GM23338 (cell line): ENCODE measurements around the gene TRIM37. TPM values are rescaled to one million over a fixed set of nuclear protein-coding genes. Genes with fewer than 3 reads are reported as not detected.

Experiments
- ATAC-seq: fragments of 200-7000 bp; cut with Tn5 transposase; 3 replicates; pipeline ENCODE4 v1.9.1; 2020
- DNase-seq: peaks from one replicate; pipeline ENCODE4 v3.0.0-alpha.2; 2015; ENCODE audit warnings: low spot score
- H2AFZ ChIP-seq: fragments of 200-600 bp; sonication (generic); 2 replicates; pipeline ENCODE4 v1.8.0; 2016; ENCODE audit warnings: antibody characterized with exemption, mild to moderate bottlenecking, moderate library complexity
- H3F3A ChIP-seq: fragments of 200-600 bp; sonication (generic); replicated peaks from 2 replicates; pipeline ENCODE4 v1.8.0; 2017; ENCODE audit warnings: antibody characterized with exemption, mixed run types, low read depth
- H3K27ac ChIP-seq: fragments of 200-600 bp; sonication (generic); 2 replicates; pipeline ENCODE4 v1.6.1; 2016; ENCODE audit warnings: low read depth
- H3K27me3 ChIP-seq: fragments of 200-600 bp; sonication (generic); 2 replicates; pipeline ENCODE4 v1.8.0; 2016; ENCODE audit warnings: mild to moderate bottlenecking, mixed run types, moderate library complexity; ENCODE audit not compliant: insufficient read depth
- H3K36me3 ChIP-seq: fragments of 200-600 bp; sonication (generic); 2 replicates; pipeline ENCODE4 v1.8.0; 2016; ENCODE audit warnings: mild to moderate bottlenecking; ENCODE audit not compliant: insufficient read depth
- H3K4me1 ChIP-seq: fragments of 200-600 bp; sonication (generic); 2 replicates; pipeline ENCODE4 v1.8.0; 2016; ENCODE audit warnings: mild to moderate bottlenecking, moderate library complexity; ENCODE audit not compliant: insufficient read depth
- H3K4me2 ChIP-seq: fragments of 200-600 bp; sonication (generic); 2 replicates; pipeline ENCODE4 v1.7.1; 2017; ENCODE audit warnings: mixed run types
- H3K4me3 ChIP-seq: fragments of 200-600 bp; sonication (generic); 2 replicates; pipeline ENCODE4 v1.6.1; 2016; ENCODE audit warnings: mixed run types
- H3K79me2 ChIP-seq: fragments of 200-600 bp; sonication (generic); replicated peaks from 2 replicates; pipeline ENCODE4 v1.8.0; 2017; ENCODE audit warnings: mild to moderate bottlenecking; ENCODE audit not compliant: insufficient read depth
- H3K9me2 ChIP-seq: fragments of 200-600 bp; sonication (generic); 2 replicates; pipeline ENCODE4 v1.8.0; 2017; ENCODE audit not compliant: insufficient read depth
- H4K20me1 ChIP-seq: fragments of 200-600 bp; sonication (generic); replicated peaks from 2 replicates; pipeline ENCODE4 v1.8.0; 2017; ENCODE audit warnings: mild to moderate bottlenecking; ENCODE audit not compliant: insufficient read depth
- H3K27ac Mint-ChIP-seq: 2 replicates; pipeline ENCODE4 v1.8.0; 2020; ENCODE audit warnings: inconsistent platforms, mild to moderate bottlenecking, moderate library complexity, mixed read lengths
- H3K27me3 Mint-ChIP-seq: 3 replicates; pipeline ENCODE4 v1.8.0; 2022; ENCODE audit warnings: low read depth, mild to moderate bottlenecking, moderate library complexity, mixed read lengths, inconsistent platforms; ENCODE audit not compliant: insufficient read depth, poor library complexity
- H3K36me3 Mint-ChIP-seq: 3 replicates; pipeline ENCODE4 v1.8.0; 2021; ENCODE audit warnings: low read depth, mild to moderate bottlenecking, inconsistent platforms, moderate library complexity, mixed read lengths
- H3K4me1 Mint-ChIP-seq: 3 replicates; pipeline ENCODE4 v1.8.0; 2020; ENCODE audit warnings: mild to moderate bottlenecking, inconsistent platforms, mixed read lengths
- H3K4me3 Mint-ChIP-seq: 3 replicates; pipeline ENCODE4 v1.8.0; 2021; ENCODE audit warnings: moderate library complexity, mild to moderate bottlenecking, inconsistent platforms, mixed read lengths
- H3K9me3 Mint-ChIP-seq: 3 replicates; pipeline ENCODE4 v1.8.0; 2020; ENCODE audit warnings: moderate library complexity, mild to moderate bottlenecking, inconsistent platforms, mixed read lengths
- CREB1 ChIP-seq: fragments of 250-450 bp; sonication (Bioruptor Pico); IDR thresholded peaks from 2 replicates; pipeline ENCODE4 v1.5.0; 2020; ENCODE audit warnings: low read depth, mild to moderate bottlenecking, moderate library complexity
- EZH2 ChIP-seq: fragments of 200-600 bp; sonication (generic); IDR thresholded peaks from one replicate; pipeline ENCODE4 v1.8.0; 2017; ENCODE audit warnings: antibody characterized with exemption, mild to moderate bottlenecking, low read depth; ENCODE audit not compliant: unreplicated experiment
- EZH2phosphoT487 ChIP-seq: fragments of 200-600 bp; sonication (generic); IDR thresholded peaks from one replicate; pipeline ENCODE4 v1.8.1; 2018; ENCODE audit warnings: antibody characterized with exemption; ENCODE audit not compliant: unreplicated experiment
- JUNB ChIP-seq: IDR thresholded peaks from one replicate; pipeline ENCODE4 v1.6.1; 2016; ENCODE audit warnings: antibody characterized with exemption; ENCODE audit not compliant: unreplicated experiment
- NANOG ChIP-seq: IDR thresholded peaks from 2 replicates; pipeline ENCODE4 v1.6.1; 2016; ENCODE audit warnings: antibody characterized with exemption, borderline replicate concordance
- POLR2AphosphoS5 ChIP-seq: IDR thresholded peaks from 2 replicates; pipeline ENCODE4 v1.6.1; 2016; ENCODE audit warnings: antibody characterized with exemption, low read depth
- STAT1 ChIP-seq: IDR thresholded peaks from one replicate; pipeline ENCODE4 v1.6.1; 2016; ENCODE audit warnings: antibody characterized with exemption; ENCODE audit not compliant: unreplicated experiment
- ZNF114 ChIP-seq: fragments of 250-450 bp; sonication (Bioruptor Pico); IDR thresholded peaks from 2 replicates; pipeline ENCODE4 v1.5.0; 2020; ENCODE audit warnings: mild to moderate bottlenecking, moderate library complexity
- ZNF331 ChIP-seq: fragments of 250-450 bp; sonication (Bioruptor Pico); IDR thresholded peaks from 2 replicates; pipeline ENCODE4 v1.5.0; 2020; ENCODE audit warnings: low read depth, mild to moderate bottlenecking, moderate library complexity
- polyA plus RNA-seq: library from polyadenylated mRNA; unstranded; fragments of >200 nt; fragmentation: Nextera tagmentation; extraction: Ambion mirVana; gene quantifications from 2 replicates; pipeline ENCODE4 v1.2.1, GENCODE V29; 2016
- total RNA-seq: library from RNA; depleted of rRNA; stranded (reverse); fragments of >200 nt; shearing (Covaris generic); gene quantifications from 2 replicates; pipeline ENCODE4 v1.2.3, GENCODE V29; 2014
- TF ChIP-seq, protein P1 (sequence below): IDR thresholded peaks from 2 replicates; pipeline ENCODE4 v1.6.1; 2016; ENCODE audit warnings: antibody characterized with exemption
- TF ChIP-seq, protein P2 (sequence below): fragments of 250-450 bp; sonication (Bioruptor Pico); IDR thresholded peaks from 2 replicates; pipeline ENCODE4 v1.5.0; 2020; ENCODE audit warnings: mild to moderate bottlenecking, moderate library complexity
- TF ChIP-seq, protein P3 (sequence below), 2 experiments: fragments of 200-600 bp in 1 of 2; sonication (generic) in 1 of 2; conservative IDR thresholded peaks; 2 replicates each; pipeline versions ENCODE4 v1.5.1 to v1.6.1; 2016 to 2017; ENCODE audit warnings: antibody characterized with exemption in 2 of 2, low read depth in 2 of 2, mild to moderate bottlenecking in 2 of 2, moderate library complexity in 1 of 2
- TF ChIP-seq, protein P4 (sequence below): IDR thresholded peaks from one replicate; pipeline ENCODE4 v1.6.1; 2018; ENCODE audit warnings: antibody characterized with exemption; ENCODE audit not compliant: unreplicated experiment

The TRIM37 gene
- total and polyA plus RNA-seq, 2 experiments from 2014 or later, result 61.1 to 71.2 TPM

DNA sequence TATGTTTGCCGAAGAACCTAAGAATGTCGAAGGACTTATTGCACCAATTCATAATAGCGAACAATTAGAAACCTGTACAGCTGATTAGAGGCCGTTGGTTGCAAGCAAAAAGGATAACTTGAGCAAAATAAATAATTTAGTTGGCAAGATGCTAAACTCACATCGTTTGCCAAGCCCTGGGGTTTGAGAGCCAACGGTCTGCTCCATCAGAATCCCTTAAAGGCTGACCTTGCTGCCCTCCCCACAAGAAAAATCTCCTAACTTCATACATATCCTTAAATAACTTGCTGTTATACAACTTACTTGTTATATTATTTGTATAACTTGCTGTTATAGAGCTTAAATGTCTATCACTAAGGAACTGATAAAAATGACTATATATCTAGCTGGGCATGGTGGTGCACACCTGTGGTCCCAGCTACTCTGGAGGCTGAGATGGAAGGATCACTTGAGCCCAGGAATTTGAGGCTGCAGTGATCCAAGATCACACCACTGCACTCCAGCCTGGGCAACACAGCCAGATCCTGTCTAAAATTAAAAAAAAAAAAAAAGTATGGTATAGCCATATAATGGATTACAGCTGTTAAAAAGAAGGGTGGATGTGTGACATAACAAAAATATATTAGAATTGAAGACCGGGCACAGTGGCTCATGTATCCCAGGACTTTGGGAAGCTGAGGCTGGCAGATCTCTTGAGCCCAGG, 1.9 kb upstream of the TRIM37 start:
- no peaks in the 10 kb centered on the region for H3K27me3 ChIP-seq
- H3K27ac ChIP-seq, result no peak overlapping the region
- Mint-ChIP-seq H3K36me3 (peaks cover 28% of the 10 kb centered on the region), H3K4me3 (peak overlapping the region; percentile 46; the same call in 2 of the 3 replicates), H3K27ac (no peak overlapping the region), H3K9me3 (no peaks in the 10 kb centered on the region), H3K27me3 (peaks cover 12% of the 10 kb centered on the region), H3K4me1 (peaks cover 7% of the 10 kb centered on the region; the same call in 2 of the 3 replicates)
- peaks cover 10% of the 10 kb centered on the region for H3F3A ChIP-seq
- ATAC-seq (no peak), DNase-seq (no peak)
- peaks cover 24% of the 10 kb centered on the region for H4K20me1 ChIP-seq
- peaks cover 5% of the 10 kb centered on the region; the same call in 1 of the 2 replicates for H3K4me1 ChIP-seq
- no peak overlapping the region for H3K4me2 ChIP-seq
- H3K4me3 ChIP-seq, result peak overlapping the region; percentile 96; the same call in 1 of the 2 replicates
- TF ChIP-seq, protein P1, sequence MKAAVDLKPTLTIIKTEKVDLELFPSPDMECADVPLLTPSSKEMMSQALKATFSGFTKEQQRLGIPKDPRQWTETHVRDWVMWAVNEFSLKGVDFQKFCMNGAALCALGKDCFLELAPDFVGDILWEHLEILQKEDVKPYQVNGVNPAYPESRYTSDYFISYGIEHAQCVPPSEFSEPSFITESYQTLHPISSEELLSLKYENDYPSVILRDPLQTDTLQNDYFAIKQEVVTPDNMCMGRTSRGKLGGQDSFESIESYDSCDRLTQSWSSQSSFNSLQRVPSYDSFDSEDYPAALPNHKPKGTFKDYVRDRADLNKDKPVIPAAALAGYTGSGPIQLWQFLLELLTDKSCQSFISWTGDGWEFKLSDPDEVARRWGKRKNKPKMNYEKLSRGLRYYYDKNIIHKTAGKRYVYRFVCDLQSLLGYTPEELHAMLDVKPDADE, result no peak
- no peak for TF ChIP-seq EZH2
- TF ChIP-seq JUNB, result no peak
- TF ChIP-seq EZH2phosphoT487, result no peak
- no peak for TF ChIP-seq STAT1
- TF ChIP-seq NANOG, result no peak
- no peak for TF ChIP-seq POLR2AphosphoS5
- TF ChIP-seq, protein P2, sequence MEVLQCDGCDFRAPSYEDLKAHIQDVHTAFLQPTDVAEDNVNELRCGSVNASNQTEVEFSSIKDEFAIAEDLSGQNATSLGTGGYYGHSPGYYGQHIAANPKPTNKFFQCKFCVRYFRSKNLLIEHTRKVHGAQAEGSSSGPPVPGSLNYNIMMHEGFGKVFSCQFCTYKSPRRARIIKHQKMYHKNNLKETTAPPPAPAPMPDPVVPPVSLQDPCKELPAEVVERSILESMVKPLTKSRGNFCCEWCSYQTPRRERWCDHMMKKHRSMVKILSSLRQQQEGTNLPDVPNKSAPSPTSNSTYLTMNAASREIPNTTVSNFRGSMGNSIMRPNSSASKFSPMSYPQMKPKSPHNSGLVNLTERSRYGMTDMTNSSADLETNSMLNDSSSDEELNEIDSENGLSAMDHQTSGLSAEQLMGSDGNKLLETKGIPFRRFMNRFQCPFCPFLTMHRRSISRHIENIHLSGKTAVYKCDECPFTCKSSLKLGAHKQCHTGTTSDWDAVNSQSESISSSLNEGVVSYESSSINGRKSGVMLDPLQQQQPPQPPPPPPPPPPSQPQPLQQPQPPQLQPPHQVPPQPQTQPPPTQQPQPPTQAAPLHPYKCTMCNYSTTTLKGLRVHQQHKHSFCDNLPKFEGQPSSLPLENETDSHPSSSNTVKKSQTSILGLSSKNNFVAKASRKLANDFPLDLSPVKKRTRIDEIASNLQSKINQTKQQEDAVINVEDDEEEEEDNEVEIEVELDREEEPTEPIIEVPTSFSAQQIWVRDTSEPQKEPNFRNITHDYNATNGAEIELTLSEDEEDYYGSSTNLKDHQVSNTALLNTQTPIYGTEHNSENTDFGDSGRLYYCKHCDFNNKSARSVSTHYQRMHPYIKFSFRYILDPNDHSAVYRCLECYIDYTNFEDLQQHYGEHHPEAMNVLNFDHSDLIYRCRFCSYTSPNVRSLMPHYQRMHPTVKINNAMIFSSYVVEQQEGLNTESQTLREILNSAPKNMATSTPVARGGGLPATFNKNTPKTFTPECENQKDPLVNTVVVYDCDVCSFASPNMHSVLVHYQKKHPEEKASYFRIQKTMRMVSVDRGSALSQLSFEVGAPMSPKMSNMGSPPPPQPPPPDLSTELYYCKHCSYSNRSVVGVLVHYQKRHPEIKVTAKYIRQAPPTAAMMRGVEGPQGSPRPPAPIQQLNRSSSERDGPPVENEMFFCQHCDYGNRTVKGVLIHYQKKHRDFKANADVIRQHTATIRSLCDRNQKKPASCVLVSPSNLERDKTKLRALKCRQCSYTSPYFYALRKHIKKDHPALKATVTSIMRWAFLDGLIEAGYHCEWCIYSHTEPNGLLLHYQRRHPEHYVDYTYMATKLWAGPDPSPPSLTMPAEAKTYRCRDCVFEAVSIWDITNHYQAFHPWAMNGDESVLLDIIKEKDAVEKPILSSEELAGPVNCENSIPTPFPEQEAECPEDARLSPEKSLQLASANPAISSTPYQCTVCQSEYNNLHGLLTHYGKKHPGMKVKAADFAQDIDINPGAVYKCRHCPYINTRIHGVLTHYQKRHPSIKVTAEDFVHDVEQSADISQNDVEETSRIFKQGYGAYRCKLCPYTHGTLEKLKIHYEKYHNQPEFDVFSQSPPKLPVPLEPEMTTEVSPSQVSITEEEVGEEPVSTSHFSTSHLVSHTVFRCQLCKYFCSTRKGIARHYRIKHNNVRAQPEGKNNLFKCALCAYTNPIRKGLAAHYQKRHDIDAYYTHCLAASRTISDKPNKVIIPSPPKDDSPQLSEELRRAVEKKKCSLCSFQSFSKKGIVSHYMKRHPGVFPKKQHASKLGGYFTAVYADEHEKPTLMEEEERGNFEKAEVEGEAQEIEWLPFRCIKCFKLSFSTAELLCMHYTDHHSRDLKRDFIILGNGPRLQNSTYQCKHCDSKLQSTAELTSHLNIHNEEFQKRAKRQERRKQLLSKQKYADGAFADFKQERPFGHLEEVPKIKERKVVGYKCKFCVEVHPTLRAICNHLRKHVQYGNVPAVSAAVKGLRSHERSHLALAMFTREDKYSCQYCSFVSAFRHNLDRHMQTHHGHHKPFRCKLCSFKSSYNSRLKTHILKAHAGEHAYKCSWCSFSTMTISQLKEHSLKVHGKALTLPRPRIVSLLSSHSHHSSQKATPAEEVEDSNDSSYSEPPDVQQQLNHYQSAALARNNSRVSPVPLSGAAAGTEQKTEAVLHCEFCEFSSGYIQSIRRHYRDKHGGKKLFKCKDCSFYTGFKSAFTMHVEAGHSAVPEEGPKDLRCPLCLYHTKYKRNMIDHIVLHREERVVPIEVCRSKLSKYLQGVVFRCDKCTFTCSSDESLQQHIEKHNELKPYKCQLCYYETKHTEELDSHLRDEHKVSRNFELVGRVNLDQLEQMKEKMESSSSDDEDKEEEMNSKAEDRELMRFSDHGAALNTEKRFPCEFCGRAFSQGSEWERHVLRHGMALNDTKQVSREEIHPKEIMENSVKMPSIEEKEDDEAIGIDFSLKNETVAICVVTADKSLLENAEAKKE (CRISPR knock-in tag), result no peak
- TF ChIP-seq ZNF114 (CRISPR knock-in tag), result no peak
- no peak for TF ChIP-seq ZNF331 (CRISPR knock-in tag)
- TF ChIP-seq, protein P3, sequence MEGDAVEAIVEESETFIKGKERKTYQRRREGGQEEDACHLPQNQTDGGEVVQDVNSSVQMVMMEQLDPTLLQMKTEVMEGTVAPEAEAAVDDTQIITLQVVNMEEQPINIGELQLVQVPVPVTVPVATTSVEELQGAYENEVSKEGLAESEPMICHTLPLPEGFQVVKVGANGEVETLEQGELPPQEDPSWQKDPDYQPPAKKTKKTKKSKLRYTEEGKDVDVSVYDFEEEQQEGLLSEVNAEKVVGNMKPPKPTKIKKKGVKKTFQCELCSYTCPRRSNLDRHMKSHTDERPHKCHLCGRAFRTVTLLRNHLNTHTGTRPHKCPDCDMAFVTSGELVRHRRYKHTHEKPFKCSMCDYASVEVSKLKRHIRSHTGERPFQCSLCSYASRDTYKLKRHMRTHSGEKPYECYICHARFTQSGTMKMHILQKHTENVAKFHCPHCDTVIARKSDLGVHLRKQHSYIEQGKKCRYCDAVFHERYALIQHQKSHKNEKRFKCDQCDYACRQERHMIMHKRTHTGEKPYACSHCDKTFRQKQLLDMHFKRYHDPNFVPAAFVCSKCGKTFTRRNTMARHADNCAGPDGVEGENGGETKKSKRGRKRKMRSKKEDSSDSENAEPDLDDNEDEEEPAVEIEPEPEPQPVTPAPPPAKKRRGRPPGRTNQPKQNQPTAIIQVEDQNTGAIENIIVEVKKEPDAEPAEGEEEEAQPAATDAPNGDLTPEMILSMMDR (conservative IDR thresholded peaks at IDR 0.05; ENCODE audit: low read depth in 2 of 2), result no peak
- TF ChIP-seq, protein P4, sequence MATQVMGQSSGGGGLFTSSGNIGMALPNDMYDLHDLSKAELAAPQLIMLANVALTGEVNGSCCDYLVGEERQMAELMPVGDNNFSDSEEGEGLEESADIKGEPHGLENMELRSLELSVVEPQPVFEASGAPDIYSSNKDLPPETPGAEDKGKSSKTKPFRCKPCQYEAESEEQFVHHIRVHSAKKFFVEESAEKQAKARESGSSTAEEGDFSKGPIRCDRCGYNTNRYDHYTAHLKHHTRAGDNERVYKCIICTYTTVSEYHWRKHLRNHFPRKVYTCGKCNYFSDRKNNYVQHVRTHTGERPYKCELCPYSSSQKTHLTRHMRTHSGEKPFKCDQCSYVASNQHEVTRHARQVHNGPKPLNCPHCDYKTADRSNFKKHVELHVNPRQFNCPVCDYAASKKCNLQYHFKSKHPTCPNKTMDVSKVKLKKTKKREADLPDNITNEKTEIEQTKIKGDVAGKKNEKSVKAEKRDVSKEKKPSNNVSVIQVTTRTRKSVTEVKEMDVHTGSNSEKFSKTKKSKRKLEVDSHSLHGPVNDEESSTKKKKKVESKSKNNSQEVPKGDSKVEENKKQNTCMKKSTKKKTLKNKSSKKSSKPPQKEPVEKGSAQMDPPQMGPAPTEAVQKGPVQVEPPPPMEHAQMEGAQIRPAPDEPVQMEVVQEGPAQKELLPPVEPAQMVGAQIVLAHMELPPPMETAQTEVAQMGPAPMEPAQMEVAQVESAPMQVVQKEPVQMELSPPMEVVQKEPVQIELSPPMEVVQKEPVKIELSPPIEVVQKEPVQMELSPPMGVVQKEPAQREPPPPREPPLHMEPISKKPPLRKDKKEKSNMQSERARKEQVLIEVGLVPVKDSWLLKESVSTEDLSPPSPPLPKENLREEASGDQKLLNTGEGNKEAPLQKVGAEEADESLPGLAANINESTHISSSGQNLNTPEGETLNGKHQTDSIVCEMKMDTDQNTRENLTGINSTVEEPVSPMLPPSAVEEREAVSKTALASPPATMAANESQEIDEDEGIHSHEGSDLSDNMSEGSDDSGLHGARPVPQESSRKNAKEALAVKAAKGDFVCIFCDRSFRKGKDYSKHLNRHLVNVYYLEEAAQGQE, result no peak
- TF ChIP-seq CREB1 (CRISPR knock-in tag), result no peak
- H3K36me3 ChIP-seq, result peaks cover 15% of the 10 kb centered on the region
- peaks cover 29% of the 10 kb centered on the region for H3K79me2 ChIP-seq
- H2AFZ ChIP-seq, result no peak overlapping the region
- no peaks in the 10 kb centered on the region for H3K9me2 ChIP-seq
